Endothelial cell (in vitro differentiated cells): Measurements from ENCODE around the gene STX16. TPM values are rescaled to one million over a fixed set of nuclear protein-coding genes. Genes with fewer than 3 reads are reported as not detected.

ENCODE experiments used
- DNase-seq: peaks from one replicate; pipeline ENCODE4 v3.0.0; 2021; ENCODE audit warnings: low spot score
- H3K27ac Mint-ChIP-seq: one replicate; pipeline ENCODE4 v1.8.0; 2021; ENCODE audit warnings: mixed read lengths, inconsistent platforms; ENCODE audit not compliant: unreplicated experiment
- H3K27me3 Mint-ChIP-seq: one replicate; pipeline ENCODE4 v1.8.0; 2021; ENCODE audit warnings: mild to moderate bottlenecking, moderate library complexity, mixed read lengths, inconsistent platforms; ENCODE audit not compliant: unreplicated experiment
- H3K36me3 Mint-ChIP-seq: one replicate; pipeline ENCODE4 v1.8.0; 2021; ENCODE audit warnings: mild to moderate bottlenecking, low read depth, mixed read lengths, inconsistent platforms; ENCODE audit not compliant: unreplicated experiment
- H3K4me1 Mint-ChIP-seq: one replicate; pipeline ENCODE4 v1.8.0; 2021; ENCODE audit warnings: mild to moderate bottlenecking, mixed read lengths, inconsistent platforms; ENCODE audit not compliant: unreplicated experiment
- H3K4me3 Mint-ChIP-seq: one replicate; pipeline ENCODE4 v1.8.0; 2021; ENCODE audit warnings: mild to moderate bottlenecking, mixed read lengths, inconsistent platforms; ENCODE audit not compliant: unreplicated experiment
- H3K9me3 Mint-ChIP-seq: one replicate; pipeline ENCODE4 v1.8.0; 2021; ENCODE audit warnings: mixed read lengths, inconsistent platforms; ENCODE audit not compliant: unreplicated experiment
- CTCF ChIP-seq: fragments of 200-600 bp; sonication (generic); IDR thresholded peaks from one replicate; pipeline ENCODE4 v1.5.0; 2021; ENCODE audit warnings: antibody characterized with exemption; ENCODE audit not compliant: unreplicated experiment
- total RNA-seq: library from RNA; stranded (reverse); fragmentation: NEBNext Ultra II Directional; extraction: Animal tissue kit (Norgen Biotek cat#: 25700); gene quantifications from one replicate; pipeline ENCODE4 v1.2.1, GENCODE V29; 2021; ENCODE audit not compliant: unreplicated experiment

STX16 gene
- total RNA-seq, 1 donor from 2014 or later: 77.9 TPM

DNA sequence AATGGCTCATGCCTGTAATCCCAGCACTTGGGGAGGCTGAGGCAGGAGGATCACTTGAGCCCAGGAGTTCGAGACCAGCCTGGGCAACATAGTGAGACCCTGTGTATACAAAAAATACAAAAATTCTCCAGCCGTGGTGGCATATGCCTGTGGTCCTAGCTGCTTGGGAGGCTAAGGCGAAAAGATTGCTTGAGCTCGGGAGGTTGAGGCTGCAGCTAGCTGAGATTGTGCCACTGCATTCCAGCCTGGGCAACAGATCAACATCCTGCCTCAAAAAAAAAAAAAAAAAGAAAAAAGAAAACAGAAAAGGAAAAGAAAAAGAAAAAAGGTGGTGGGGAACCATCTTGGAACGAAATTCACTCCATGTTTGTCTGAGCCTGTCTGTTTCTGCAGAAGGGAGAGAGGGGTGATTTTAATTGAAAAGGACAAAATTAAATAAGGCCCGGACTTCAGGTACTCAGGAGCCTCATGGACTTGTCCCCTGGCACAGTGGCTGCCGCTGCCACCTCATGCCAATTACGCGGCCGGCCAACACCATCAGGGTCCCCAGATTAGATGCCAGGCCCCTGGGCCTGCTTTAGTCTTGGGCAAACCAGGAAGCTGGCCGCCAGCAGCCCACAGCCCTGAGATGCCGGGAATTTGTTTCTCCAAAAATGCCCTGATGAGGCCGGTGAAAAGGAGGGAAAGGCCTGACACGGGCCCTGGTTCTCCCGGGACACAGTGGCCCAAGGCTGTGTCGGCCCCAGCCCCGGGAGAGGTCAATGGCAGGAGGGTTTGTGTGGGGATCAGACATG is 37.8 kb upstream of the STX16 start:
- TF ChIP-seq CTCF: no peak
- no peaks in the 10 kb centered on the region for H3K9me3 Mint-ChIP-seq
- no peaks in the 10 kb centered on the region for H3K36me3 Mint-ChIP-seq
- H3K27ac Mint-ChIP-seq: no peak overlapping the region
- H3K4me1 Mint-ChIP-seq: peaks cover 9% of the 10 kb centered on the region
- no peak for DNase-seq
- no peak overlapping the region for H3K4me3 Mint-ChIP-seq
- H3K27me3 Mint-ChIP-seq: peaks cover 6% of the 10 kb centered on the region

- H3K36me3 Mint-ChIP-seq: no peaks in the 10 kb centered on the region
- DNase-seq: no peak
- H3K4me3 Mint-ChIP-seq: no peak overlapping the region
- TF ChIP-seq CTCF: no peak
- peaks cover 9% of the 10 kb centered on the region for H3K4me1 Mint-ChIP-seq
- no peaks in the 10 kb centered on the region for H3K9me3 Mint-ChIP-seq
- peaks cover 5% of the 10 kb centered on the region for H3K27me3 Mint-ChIP-seq
- no peak overlapping the region for H3K27ac Mint-ChIP-seq
Measured at GRCh38 chr20:58614366-58614765, 36.7 kb upstream of the STX16 start.

DNA sequence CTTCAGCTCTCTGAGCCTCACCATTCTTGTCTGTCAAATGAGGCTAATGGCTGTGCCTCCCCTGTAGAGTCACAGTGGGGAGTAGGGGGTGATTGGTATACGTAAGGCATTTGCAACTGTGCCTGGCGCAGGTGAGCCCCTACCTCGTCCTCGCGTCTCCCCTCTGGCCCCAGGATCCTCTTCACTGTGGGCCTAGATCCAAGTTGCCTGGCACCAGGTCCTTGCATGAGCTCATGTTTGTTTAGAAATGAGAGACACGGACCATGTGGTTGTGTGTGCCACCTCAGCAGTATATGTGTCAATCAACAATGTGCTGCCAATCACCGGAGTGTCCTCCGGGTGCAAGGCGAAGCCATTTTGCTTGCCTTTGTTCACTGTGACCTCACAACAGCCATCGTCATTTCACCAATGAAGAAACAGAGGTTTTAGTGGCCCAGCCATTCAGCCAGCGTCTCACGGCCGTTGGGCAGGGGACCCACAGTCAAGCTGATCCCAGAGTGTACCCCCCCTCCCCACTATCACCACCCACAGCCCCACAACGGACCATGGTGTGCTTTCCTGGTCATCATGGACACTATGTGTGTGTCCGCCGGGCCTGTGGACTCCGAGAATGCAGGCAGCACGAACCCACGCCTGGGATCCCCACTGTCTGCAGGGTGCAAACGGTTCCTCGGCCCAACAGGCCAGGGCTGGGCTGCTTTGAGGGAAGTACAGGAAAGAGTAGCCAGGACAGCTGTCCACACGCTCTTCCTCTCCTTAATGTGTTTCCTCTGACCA is 35.9 kb upstream of the STX16 start:
- peaks cover 9% of the 10 kb centered on the region for H3K4me1 Mint-ChIP-seq
- no peak overlapping the region for H3K27ac Mint-ChIP-seq
- H3K9me3 Mint-ChIP-seq: no peaks in the 10 kb centered on the region
- peaks cover 11% of the 10 kb centered on the region for H3K27me3 Mint-ChIP-seq
- no peak overlapping the region for H3K4me3 Mint-ChIP-seq
- peaks cover 4% of the 10 kb centered on the region for H3K36me3 Mint-ChIP-seq
- TF ChIP-seq CTCF: no peak
- DNase-seq: no peak

DNA sequence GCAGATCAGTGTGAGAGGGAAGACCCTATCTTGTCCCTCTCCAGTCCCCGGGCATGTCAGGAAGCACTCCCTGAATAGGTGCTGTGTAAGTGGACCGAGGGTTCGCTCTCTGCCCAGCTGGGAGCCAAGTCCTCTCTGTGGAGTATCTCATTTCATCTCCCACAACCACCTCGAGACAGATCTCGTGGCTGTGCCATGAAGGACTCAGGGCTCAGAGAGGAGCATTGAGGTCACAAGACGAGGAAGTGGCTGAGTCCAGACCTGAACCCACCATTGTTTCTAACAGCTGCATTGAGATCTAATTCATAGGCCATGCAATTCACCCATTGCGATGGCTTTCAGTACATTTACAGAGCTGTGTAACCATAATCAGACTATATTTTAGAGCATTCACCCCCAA is 34.7 kb upstream of the STX16 start:
- no peaks in the 10 kb centered on the region for H3K9me3 Mint-ChIP-seq
- H3K27me3 Mint-ChIP-seq: peaks cover 9% of the 10 kb centered on the region
- peaks cover 8% of the 10 kb centered on the region for H3K36me3 Mint-ChIP-seq
- no peak for TF ChIP-seq CTCF
- no peak for DNase-seq
- H3K27ac Mint-ChIP-seq: no peak overlapping the region
- H3K4me3 Mint-ChIP-seq: no peak overlapping the region
- peaks cover 5% of the 10 kb centered on the region for H3K4me1 Mint-ChIP-seq

GRCh38 chr20:58617158-58617557 is 33.9 kb upstream of the STX16 start:
- DNase-seq: no peak
- peaks cover 7% of the 10 kb centered on the region for H3K27me3 Mint-ChIP-seq
- TF ChIP-seq CTCF: no peak
- no peaks in the 10 kb centered on the region for H3K9me3 Mint-ChIP-seq
- no peak overlapping the region for H3K27ac Mint-ChIP-seq
- H3K4me1 Mint-ChIP-seq: peaks cover 5% of the 10 kb centered on the region
- H3K36me3 Mint-ChIP-seq: peaks cover 8% of the 10 kb centered on the region
- no peak overlapping the region for H3K4me3 Mint-ChIP-seq
